Mesothelial cell of epicardium (in vitro differentiated cells): ENCODE results near the gene RACGAP1. TPM values are rescaled to one million over a fixed set of nuclear protein-coding genes. Genes with fewer than 3 reads are reported as not detected.
A peak's percentile ranks its signal among the peaks of the same experiment; 100 is the strongest.

Experiments
- DNase-seq, 2 experiments: peaks; one replicate each; pipeline ENCODE4 v3.0.0; 2021; ENCODE audit warnings: low spot score in 2 of 2; ENCODE audit not compliant: unreplicated experiment in 2 of 2
- H3K27ac Mint-ChIP-seq: 2 replicates; pipeline ENCODE4 v1.8.0; 2021; ENCODE audit warnings: mixed read lengths
- H3K27me3 Mint-ChIP-seq: 2 replicates; pipeline ENCODE4 v1.8.0; 2021; ENCODE audit warnings: low read depth, mixed read lengths
- H3K36me3 Mint-ChIP-seq: 2 replicates; pipeline ENCODE4 v1.8.0; 2021; ENCODE audit warnings: mixed read lengths
- H3K4me1 Mint-ChIP-seq: 2 replicates; pipeline ENCODE4 v1.8.0; 2021; ENCODE audit warnings: mixed read lengths
- H3K4me3 Mint-ChIP-seq: 2 replicates; pipeline ENCODE4 v1.8.0; 2021; ENCODE audit warnings: mild to moderate bottlenecking, moderate library complexity, mixed read lengths
- H3K9me3 Mint-ChIP-seq: 2 replicates; pipeline ENCODE4 v1.8.0; 2021; ENCODE audit warnings: mixed read lengths
- total RNA-seq: library from RNA; stranded (reverse); gene quantifications from 3 replicates; pipeline ENCODE4 v1.2.1, GENCODE V29; 2021
- TF ChIP-seq, protein P1 (sequence below): fragments of 200-600 bp; sonication (generic); IDR thresholded peaks from one replicate; pipeline ENCODE4 v1.5.0; 2021; ENCODE audit warnings: antibody characterized with exemption; ENCODE audit not compliant: unreplicated experiment

The RACGAP1 gene
- total RNA-seq, 1 donor from 2014 or later, result 29.8 TPM

DNA sequence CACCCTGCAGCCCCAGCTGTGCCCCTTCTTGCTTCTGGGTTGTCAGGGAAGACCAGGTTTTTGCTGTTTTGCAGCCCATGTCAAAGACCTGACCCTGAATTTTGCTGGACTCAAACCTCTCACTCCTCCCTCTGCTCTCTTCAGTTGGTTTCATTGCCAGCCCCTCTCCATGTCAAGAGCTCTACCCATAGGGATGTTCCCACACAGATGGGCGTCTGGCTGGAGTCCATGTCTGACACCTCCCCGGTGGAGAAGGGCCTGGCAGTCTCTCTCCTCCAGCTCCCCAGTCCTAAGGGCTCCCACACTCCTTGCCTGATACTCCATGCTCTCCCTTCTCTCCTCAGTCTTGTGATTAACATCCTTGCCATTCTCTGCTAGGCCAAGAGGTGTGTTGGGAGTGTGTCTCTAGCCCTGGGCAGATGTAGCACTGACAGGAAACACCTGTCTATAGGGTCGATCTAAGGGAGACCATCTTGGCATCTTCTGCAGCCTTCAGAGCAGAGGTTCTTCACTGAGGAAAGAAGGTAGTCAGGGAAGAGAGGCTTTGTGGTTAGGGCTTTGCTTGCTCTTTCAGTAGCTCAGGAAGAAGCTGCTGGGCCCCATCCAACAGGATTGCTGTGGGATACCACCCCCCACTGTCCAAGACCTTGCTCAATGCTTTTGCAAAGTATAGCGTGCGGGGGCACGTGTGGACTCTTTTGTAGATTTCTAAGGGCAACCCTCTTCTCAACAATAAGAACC, 36.8 kb upstream of the RACGAP1 start:
- TF ChIP-seq, protein P1, sequence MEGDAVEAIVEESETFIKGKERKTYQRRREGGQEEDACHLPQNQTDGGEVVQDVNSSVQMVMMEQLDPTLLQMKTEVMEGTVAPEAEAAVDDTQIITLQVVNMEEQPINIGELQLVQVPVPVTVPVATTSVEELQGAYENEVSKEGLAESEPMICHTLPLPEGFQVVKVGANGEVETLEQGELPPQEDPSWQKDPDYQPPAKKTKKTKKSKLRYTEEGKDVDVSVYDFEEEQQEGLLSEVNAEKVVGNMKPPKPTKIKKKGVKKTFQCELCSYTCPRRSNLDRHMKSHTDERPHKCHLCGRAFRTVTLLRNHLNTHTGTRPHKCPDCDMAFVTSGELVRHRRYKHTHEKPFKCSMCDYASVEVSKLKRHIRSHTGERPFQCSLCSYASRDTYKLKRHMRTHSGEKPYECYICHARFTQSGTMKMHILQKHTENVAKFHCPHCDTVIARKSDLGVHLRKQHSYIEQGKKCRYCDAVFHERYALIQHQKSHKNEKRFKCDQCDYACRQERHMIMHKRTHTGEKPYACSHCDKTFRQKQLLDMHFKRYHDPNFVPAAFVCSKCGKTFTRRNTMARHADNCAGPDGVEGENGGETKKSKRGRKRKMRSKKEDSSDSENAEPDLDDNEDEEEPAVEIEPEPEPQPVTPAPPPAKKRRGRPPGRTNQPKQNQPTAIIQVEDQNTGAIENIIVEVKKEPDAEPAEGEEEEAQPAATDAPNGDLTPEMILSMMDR, result no peak
- Mint-ChIP-seq H3K4me1 (peaks cover under 1% of the 10 kb centered on the region), H3K27me3 (peaks cover 47% of the 10 kb centered on the region), H3K36me3 (no peaks in the 10 kb centered on the region), H3K9me3 (no peaks in the 10 kb centered on the region), H3K27ac (no peak overlapping the region), H3K4me3 (no peak overlapping the region)
- DNase-seq, result no peak

DNA sequence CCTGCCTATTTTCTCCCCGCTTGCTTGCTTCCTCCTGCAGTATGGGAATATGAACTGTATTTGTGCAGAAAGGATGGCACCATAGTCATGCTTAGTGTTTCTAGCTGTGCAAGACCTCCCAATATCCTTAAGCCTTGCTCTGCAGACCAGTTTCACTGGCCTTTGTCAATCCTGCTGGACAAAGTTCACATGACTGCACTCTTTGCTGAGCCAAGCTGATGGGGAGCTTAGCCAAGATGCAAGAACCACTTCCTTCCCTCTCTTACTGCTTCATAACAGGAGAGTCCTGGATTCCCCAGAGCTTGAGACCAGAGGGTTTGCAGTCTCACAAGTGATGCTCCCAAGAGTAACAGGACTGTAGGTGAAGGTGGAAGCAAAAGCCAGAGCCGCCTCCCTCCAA, 35.9 kb upstream of the RACGAP1 start:
- TF ChIP-seq, protein P1, result no peak
- no peak for DNase-seq
- H3K27me3 Mint-ChIP-seq, result peaks cover 57% of the 10 kb centered on the region
- no peaks in the 10 kb centered on the region for H3K9me3 Mint-ChIP-seq
- H3K36me3 Mint-ChIP-seq, result no peaks in the 10 kb centered on the region
- no peak overlapping the region for H3K4me3 Mint-ChIP-seq
- H3K4me1 Mint-ChIP-seq, result peaks cover 8% of the 10 kb centered on the region
- H3K27ac Mint-ChIP-seq, result no peak overlapping the region

DNA sequence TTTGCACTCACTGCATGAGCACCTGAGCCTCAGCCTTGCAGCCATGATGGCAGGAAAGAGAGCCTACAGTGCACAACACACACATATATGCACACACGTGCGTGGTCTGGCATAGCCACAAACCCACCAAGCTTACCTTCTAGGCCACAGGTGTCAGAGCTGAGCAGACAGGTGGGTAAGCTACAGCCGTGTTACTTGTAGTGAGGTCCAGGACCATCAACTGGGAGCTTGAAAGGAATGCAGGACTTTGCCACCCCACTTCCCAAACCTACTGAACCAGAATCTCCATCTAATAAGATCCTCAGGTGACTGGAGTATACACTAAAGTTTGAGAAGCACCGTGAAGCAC, 34.8 kb upstream of the RACGAP1 start:
- H3K27ac Mint-ChIP-seq, result no peak overlapping the region
- H3K27me3 Mint-ChIP-seq, result peaks cover 63% of the 10 kb centered on the region
- TF ChIP-seq, protein P1, result no peak
- no peak overlapping the region for H3K4me3 Mint-ChIP-seq
- H3K36me3 Mint-ChIP-seq, result no peaks in the 10 kb centered on the region
- H3K4me1 Mint-ChIP-seq, result peaks cover 13% of the 10 kb centered on the region
- no peaks in the 10 kb centered on the region for H3K9me3 Mint-ChIP-seq
- no peak for DNase-seq

DNA sequence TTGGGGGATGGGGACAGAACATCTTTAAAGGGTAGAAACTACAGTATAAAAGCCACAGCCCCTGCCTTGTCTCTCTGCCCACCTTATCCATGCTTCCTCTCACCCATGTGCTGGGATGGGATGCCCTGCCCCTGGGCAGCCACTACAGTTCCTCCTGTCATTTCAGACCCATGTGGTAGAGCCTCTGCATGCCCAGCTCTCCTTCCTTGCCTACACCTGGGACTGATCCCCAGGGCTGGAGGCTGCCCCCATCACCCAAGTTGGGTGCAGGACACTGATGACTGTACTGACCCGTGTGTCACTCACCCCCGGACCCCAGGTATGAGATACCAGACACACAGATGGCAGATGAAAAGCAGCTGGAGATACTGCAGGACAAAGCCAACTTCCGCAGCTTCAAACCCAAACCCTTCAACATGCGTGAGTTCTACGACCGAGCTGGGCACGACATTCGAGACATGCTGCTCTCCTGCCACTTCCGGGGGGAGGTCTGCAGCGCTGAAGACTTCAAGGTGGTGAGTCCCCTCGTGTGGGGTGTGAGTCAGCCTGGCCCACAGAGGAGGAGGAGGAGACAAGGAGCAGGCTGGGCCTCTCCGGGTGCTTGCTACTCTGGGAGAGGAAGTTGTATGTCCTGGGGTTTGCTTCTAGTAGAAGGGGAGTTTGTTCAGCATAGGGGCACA, 34.3 kb upstream of the RACGAP1 start:
- no peaks in the 10 kb centered on the region for H3K36me3 Mint-ChIP-seq
- H3K27me3 Mint-ChIP-seq, result peaks cover 62% of the 10 kb centered on the region

DNA sequence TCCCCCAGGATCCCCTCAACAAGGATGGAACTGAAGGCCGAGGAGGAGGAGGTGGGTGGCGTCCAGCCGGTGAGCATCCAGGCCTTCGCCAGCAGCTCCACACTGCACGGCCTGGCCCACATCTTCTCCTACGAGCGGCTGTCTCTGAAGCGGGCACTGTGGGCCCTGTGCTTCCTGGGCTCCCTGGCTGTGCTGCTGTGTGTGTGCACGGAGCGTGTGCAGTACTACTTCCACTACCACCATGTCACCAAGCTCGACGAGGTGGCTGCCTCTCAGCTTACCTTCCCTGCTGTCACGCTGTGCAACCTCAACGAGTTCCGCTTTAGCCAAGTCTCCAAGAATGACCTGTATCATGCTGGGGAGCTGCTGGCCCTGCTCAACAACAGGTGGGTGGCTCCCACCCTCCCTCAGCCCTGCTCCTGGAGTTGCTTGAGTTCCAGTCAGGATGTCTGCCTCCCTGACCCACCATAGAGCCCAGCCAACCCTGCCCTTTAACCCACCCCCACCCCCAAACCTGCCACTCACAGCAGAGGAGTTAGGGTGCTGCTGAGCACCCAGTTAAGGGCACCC, 33.5 kb upstream of the RACGAP1 start:
- DNase-seq, result no peak
- no peaks in the 10 kb centered on the region for H3K9me3 Mint-ChIP-seq
- TF ChIP-seq, protein P1, result no peak
- peak overlapping the region; percentile 58 for H3K4me3 Mint-ChIP-seq
- H3K27ac Mint-ChIP-seq, result no peak overlapping the region
- no peaks in the 10 kb centered on the region for H3K36me3 Mint-ChIP-seq
- peaks cover 13% of the 10 kb centered on the region for H3K4me1 Mint-ChIP-seq
- peaks cover 62% of the 10 kb centered on the region for H3K27me3 Mint-ChIP-seq

More for the DNA sequence above, 34.3 kb upstream of the RACGAP1 start:
- Mint-ChIP-seq H3K9me3 (no peaks in the 10 kb centered on the region), H3K4me3 (peak overlapping the region; percentile 11), H3K4me1 (peaks cover 13% of the 10 kb centered on the region), H3K27ac (no peak overlapping the region)
- TF ChIP-seq, protein P1, result no peak
- DNase-seq, result no peak
